Measurements from ENCODE around the gene LAMB3. TPM values are rescaled to one million over a fixed set of nuclear protein-coding genes. Genes with fewer than 3 reads are reported as not detected.
A peak's percentile ranks its signal among the peaks of the same experiment; 100 is the strongest.

Gene LAMB3
- total RNA-seq, 3 donors from 2014 or later = 40.3 to 142 (median 62.1) TPM

GRCh38 chr1:209587789-209588188, 64.4 kb downstream of the LAMB3 start:
- no peaks in the 10 kb centered on the region for H3K9me3 ChIP-seq
- no peak for DNase-seq
- no peak for TF ChIP-seq CTCF (IDR thresholded peaks at IDR 0.05)
- H3K4me3 ChIP-seq = no peak overlapping the region
- H3K4me1 ChIP-seq (ENCODE audit: low read depth) = no peaks in the 10 kb centered on the region
- no peak for ATAC-seq
- intact Hi-C loops (cut with DNase I, micrococcal nuclease) = no loop called here
- H3K36me3 ChIP-seq (ENCODE audit: low read depth) = no peaks in the 10 kb centered on the region

- intact Hi-C loops (cut with DNase I, micrococcal nuclease) = no loop called here
Measured at GRCh38 chr1:209586221-209586740, 65.9 kb downstream of the LAMB3 start.

GRCh38 chr1:209585672-209586071, 66.6 kb downstream of the LAMB3 start:
- no peaks in the 10 kb centered on the region for H3K4me1 ChIP-seq (ENCODE audit: low read depth)
- no peaks in the 10 kb centered on the region for H3K9me3 ChIP-seq
- TF ChIP-seq CTCF (IDR thresholded peaks at IDR 0.05) = no peak
- H3K4me3 ChIP-seq = no peak overlapping the region
- intact Hi-C loops (cut with DNase I, micrococcal nuclease) = no loop called here
- peak; percentile 47 to 62 (median 56) for DNase-seq
- H3K36me3 ChIP-seq (ENCODE audit: low read depth) = no peaks in the 10 kb centered on the region
- peak; percentile 81 for ATAC-seq

More at GRCh38 chr1:209586221-209586740, 65.9 kb downstream of the LAMB3 start:
- TF ChIP-seq CTCF (IDR thresholded peaks at IDR 0.05) = no peak
- Histone ChIP-seq H3K4me3 (no peak overlapping the region), H3K9me3 (no peaks in the 10 kb centered on the region), H3K36me3 (ENCODE audit: low read depth) (no peaks in the 10 kb centered on the region), H3K4me1 (ENCODE audit: low read depth) (no peaks in the 10 kb centered on the region)
- ATAC-seq (no peak), DNase-seq (no peak)

- no peaks in the 10 kb centered on the region for H3K4me1 ChIP-seq (ENCODE audit: low read depth)
- no peak overlapping the region for H3K4me3 ChIP-seq
- no peak for TF ChIP-seq CTCF (IDR thresholded peaks at IDR 0.05)
- peak; percentile 6 for ATAC-seq
- intact Hi-C loops (cut with DNase I, micrococcal nuclease) = no loop called here
- H3K36me3 ChIP-seq (ENCODE audit: low read depth) = no peaks in the 10 kb centered on the region
- DNase-seq = no peak
- H3K9me3 ChIP-seq = no peaks in the 10 kb centered on the region
Measured at GRCh38 chr1:209585197-209585596, 67.0 kb downstream of the LAMB3 start.

- Histone ChIP-seq H3K4me3 (no peak overlapping the region), H3K9me3 (no peaks in the 10 kb centered on the region), H3K4me1 (ENCODE audit: low read depth) (no peaks in the 10 kb centered on the region), H3K36me3 (ENCODE audit: low read depth) (no peaks in the 10 kb centered on the region)
- ATAC-seq (no peak), DNase-seq (no peak)
- intact Hi-C loops (cut with DNase I, micrococcal nuclease) = no loop called here
- no peak for TF ChIP-seq CTCF (IDR thresholded peaks at IDR 0.05)
Measured at GRCh38 chr1:209584231-209584672, 68.0 kb downstream of the LAMB3 start.

- H3K4me1 ChIP-seq (ENCODE audit: low read depth) = no peaks in the 10 kb centered on the region
- no peak within 1 kb of the TSS for H3K4me3 ChIP-seq
- intact Hi-C loops (cut with DNase I, micrococcal nuclease) = no loop called here
- H3K36me3 ChIP-seq (ENCODE audit: low read depth) = no peaks in the 10 kb centered on the region
- peak; percentile 29 for ATAC-seq
- H3K9me3 ChIP-seq = no peaks in the 10 kb centered on the region
- no peak for DNase-seq
- no peak for TF ChIP-seq CTCF (IDR thresholded peaks at IDR 0.05)
Measured at GRCh38 chr1:209583408-209583807, 68.8 kb downstream of the LAMB3 start, which contains the start of gene CAMK1G. CAMK1G (plus strand) TSS chr1:209583714; CDS start chr1:209594984, 11,270 bp downstream.
